GM18907 (cell line): Measurements from ENCODE around the gene ADAMTS15.

Source experiments
- ATAC-seq: cut with Tn5 transposase; IDR thresholded peaks from one replicate; pipeline ENCODE4 v1.9.1; 2021; ENCODE audit warnings: mild to moderate bottlenecking, moderate library complexity; ENCODE audit not compliant: unreplicated experiment

Gene ADAMTS15

DNA sequence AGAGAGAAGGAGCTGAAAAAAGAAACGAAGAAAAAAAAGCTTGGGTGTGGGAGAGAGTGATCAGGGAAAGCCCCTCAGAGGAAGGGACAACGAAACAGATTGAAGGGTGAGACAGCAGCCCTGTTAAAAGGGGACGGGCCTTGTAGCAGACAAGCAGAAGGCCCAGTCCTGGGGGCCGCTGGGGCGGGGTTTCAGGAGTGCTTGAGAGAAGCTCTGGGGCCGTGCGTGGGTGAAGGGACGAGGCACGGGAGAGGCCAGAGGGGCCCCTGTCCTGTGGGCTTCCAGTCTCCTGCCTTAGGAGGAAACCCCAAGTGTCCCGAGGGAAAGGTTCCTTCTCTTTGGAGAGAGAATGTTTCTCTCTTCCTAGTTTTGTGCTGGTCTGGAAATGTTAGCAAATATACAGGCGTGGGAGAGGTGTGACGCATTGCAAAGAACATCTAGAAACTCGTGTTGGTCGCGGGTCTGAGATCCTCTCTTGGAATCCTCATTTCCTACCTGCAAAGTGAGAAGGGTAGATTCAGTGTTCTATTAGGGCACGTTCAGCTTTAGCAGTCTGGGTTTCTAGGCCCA is 28.6 kb downstream of the ADAMTS15 start:
- ATAC-seq, result no peak

- ATAC-seq, result no peak
Measured at GRCh38 chr11:130477586-130478203, 29.2 kb downstream of the ADAMTS15 start.

DNA sequence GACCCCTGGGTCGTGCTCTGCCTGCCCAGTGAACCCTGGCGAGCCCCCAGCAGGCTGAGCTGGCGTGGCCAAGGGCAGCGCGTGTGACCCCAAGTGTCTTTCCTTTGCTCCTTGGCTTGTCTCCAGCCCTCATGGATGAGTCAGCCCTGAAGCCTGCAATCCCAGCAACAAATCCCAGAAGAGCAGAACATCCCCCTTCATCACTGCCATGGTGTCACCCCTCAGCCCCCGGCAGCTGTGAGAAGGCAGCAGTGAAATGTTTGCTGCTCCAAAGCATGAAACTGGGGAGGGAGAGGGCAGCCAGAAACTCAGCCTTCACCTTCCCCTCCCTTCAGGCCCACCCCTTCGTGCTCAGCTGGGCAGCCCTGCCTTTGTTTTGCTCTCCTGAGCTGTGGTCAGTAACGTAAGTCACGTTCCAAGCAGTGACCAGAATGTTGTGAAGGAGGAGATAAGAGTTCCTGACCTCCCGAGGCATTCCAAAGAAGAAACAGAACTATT is 29.8 kb downstream of the ADAMTS15 start:
- ATAC-seq, result no peak

DNA sequence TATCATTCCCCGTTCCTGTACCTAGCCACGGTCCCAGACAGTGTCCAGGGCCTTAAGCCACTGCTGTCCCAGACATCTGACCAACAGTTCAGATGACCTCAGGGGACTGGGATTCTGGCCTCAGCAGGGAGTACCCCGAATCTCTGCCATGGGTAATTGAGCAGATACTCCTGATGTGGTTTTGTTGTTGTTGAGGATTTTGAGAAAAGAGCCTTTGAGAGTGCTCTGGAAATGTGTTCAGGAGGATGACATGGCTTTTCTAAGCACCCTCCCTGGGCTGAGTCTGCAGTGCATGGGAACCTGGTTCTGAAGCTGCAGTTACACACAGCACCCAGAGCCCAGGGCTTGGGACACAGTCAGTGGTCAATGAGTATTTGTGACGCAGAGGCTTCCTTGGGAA is 30.4 kb downstream of the ADAMTS15 start:
- no peak for ATAC-seq

- no peak for ATAC-seq
Measured at GRCh38 chr11:130480186-130480585, 31.7 kb downstream of the ADAMTS15 start.

GRCh38 chr11:130480711-130481140 is 32.3 kb downstream of the ADAMTS15 start:
- ATAC-seq, result no peak

DNA sequence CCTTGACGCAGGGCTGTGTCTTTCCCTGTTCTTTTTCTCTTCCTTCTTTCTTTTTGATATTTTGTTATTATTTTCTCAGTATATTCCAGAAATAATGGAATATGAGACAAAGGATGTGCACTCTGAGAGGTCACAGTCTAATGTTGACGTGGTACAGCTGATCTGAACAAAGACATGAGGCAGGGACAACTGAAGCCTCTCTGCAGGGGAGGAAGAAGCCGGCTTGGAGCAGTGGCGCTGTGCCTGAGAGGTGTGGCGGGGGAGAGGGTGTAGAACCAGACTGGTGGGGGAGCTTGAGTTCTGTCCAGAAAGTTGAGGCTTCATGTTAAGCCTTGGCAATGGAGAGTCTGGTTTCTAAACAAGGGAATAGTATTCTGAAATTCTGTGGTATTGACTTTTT is 34.7 kb downstream of the ADAMTS15 start:
- no peak for ATAC-seq

DNA sequence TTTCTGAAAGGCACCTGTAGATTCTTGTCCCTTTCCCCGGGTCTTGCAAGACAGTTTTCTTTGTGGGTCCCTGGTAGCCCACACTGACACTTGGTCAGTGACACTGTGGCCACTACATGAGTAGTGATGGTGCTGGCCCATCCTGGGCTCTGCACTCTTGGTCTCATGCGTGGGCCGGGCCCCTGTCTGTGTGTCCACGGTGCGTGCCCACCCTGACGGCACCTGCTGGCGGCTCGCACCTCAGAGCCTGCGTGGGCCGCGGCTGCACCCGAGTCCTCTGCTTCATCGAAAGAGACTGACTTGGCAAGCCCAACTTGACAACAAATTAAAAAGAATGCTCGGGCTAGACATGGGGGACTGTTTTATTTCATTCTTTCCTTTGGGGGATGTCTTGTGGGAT is 37.5 kb downstream of the ADAMTS15 start:
- no peak for ATAC-seq

GRCh38 chr11:130486391-130486836 is 38.0 kb downstream of the ADAMTS15 start:
- no peak for ATAC-seq

- ATAC-seq, result no peak
Measured at GRCh38 chr11:130486987-130487923, 38.8 kb downstream of the ADAMTS15 start.

DNA sequence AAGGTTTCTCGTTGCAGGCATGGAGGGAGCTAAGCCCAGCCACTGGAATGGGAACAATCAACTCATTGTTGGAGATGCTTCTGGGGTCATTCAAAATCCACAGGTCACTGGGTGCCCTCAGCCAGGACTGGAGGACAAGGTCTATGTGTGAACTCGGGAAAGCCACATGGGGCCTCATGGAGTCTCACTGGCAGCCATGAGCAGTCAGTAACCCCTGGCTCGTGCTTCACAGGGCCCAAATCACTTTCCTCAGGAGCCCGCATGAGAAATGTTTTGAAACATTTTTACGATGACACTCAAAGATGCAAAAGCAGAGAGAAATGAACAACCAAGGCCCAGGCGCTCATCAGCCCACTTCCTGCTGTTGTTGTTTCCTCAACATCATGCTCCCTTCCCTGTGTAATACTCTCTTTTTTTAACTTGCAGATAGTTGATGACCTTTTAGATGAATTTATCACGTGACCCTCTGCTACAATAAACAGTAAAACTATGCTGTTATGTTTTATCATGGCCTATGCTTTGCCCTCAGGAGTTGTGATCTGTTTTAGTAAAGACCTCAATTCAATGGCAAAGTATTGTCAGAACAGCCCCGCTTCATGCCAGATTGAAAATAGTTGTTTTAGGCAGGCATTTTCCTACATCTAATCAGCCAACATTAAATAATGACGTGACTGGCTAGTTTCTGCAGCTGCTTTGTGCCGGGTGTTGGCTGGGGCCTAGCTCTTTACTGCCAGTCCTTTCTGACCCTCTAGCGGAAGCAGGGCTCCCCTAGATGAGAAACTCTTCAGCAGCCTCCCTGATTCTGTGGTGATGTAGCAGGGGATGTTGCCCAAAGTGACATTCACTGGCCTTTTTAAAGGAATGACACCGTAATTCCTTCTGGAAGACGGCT is 39.7 kb downstream of the ADAMTS15 start:
- no peak for ATAC-seq

GRCh38 chr11:130488848-130489584 is 40.6 kb downstream of the ADAMTS15 start:
- ATAC-seq, result no peak

DNA sequence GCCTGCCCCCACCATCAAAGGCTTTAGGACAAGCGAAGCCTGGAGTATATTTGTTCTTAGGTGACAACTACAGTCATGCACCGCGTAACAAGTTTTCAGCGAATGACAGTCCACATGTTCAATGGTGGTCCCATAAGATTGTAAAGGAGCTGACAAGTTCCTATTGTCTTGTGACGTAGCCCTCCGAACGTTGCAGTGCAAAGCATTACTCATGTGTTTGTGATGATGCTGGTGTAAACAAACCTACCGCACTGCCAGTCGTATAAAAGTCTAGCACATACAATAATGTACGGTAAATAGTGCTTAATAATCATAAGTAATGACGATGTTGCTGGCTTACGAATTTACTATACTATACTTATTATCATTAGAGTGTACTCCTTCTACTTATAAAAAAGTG is 41.3 kb downstream of the ADAMTS15 start:
- no peak for ATAC-seq

GRCh38 chr11:130490682-130491449 is 42.4 kb downstream of the ADAMTS15 start:
- ATAC-seq, result no peak

- no peak for ATAC-seq
Measured at GRCh38 chr11:130498181-130498580, 49.7 kb downstream of the ADAMTS15 start.

GRCh38 chr11:130499828-130500227 is 51.4 kb downstream of the ADAMTS15 start:
- no peak for ATAC-seq

DNA sequence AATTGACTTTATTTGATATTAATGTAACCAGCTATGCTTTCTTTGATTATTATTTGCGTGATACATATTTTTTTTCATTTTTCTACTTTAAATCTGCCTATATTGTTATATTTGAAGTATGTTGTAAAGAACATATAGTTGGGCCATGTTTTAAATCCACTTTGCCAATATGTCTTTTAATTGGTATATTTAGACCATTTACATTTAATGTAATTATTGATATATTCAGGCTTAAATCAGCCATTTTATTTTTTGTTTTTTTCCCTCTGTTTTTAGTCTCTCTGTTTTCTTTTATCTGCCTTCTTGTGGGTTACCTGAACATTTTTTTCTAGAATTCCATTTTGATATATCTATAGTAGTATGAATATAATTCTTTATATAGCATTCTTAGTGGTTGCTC is 55.9 kb downstream of the ADAMTS15 start:
- ATAC-seq, result no peak

- no peak for ATAC-seq
Measured at GRCh38 chr11:130508913-130509312, 60.5 kb downstream of the ADAMTS15 start.

DNA sequence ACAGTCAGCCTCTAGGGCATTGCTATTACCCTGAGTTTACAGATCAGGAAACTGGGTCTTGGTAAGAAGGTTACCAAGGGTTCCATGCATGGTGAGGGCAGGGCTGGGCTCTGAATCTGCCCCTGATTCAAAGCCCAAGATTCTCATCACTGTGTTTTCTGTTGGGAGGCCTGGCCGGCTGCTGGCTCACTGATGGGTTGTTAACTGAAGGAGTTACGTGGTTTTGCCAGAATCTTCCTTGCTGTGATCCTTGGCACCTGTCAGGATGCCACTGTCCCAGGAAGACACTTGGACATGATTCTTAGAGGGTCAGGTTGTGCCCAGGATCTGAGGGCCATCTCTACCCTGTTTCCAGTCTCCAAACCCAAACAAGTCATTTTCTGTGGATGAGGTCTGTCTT is 61.5 kb downstream of the ADAMTS15 start:
- no peak for ATAC-seq
